WTC11 (cell line): Measurements from ENCODE around the gene PRKAG2.

Experiments used
- CREB1 ChIP-seq: sonication (generic); formaldehyde crosslinking; IDR thresholded peaks from 2 replicates; pipeline ENCODE4 v1.8.0; 2023; ENCODE audit warnings: mild to moderate bottlenecking, missing genetic modification reagents
- CREM ChIP-seq: sonication (generic); formaldehyde crosslinking; IDR thresholded peaks from 2 replicates; pipeline ENCODE4 v1.8.1; 2022; ENCODE audit warnings: mild to moderate bottlenecking, missing genetic modification reagents, moderate library complexity
- CTCF ChIP-seq: fragments of 200-600 bp; IDR thresholded peaks from 2 replicates; pipeline ENCODE4 v1.8.0; 2022; ENCODE audit warnings: antibody characterized with exemption
- ELF4 ChIP-seq: sonication (generic); formaldehyde crosslinking; IDR thresholded peaks from 2 replicates; pipeline ENCODE4 v1.8.1; 2022; ENCODE audit warnings: low read depth, mild to moderate bottlenecking, moderate library complexity, missing genetic modification reagents
- ESRRA ChIP-seq: sonication (generic); formaldehyde crosslinking; IDR thresholded peaks from 2 replicates; pipeline ENCODE4 v1.8.1; 2022; ENCODE audit warnings: mild to moderate bottlenecking, missing genetic modification reagents, borderline replicate concordance
- GABPB1 ChIP-seq: sonication (generic); formaldehyde crosslinking; IDR thresholded peaks from 2 replicates; pipeline ENCODE4 v1.8.1; 2023; ENCODE audit warnings: mild to moderate bottlenecking, missing genetic modification reagents
- JUN ChIP-seq: sonication (generic); formaldehyde crosslinking; IDR thresholded peaks from 2 replicates; pipeline ENCODE4 v1.8.0; 2023; ENCODE audit warnings: mild to moderate bottlenecking, missing genetic modification reagents
- NR2C2 ChIP-seq: sonication (generic); formaldehyde crosslinking; IDR thresholded peaks from 2 replicates; pipeline ENCODE4 v1.8.0; 2022; ENCODE audit warnings: mild to moderate bottlenecking, missing genetic modification reagents
- SP1 ChIP-seq: sonication (generic); formaldehyde crosslinking; conservative IDR thresholded peaks from 2 replicates; pipeline ENCODE4 v1.8.1; 2022; ENCODE audit warnings: missing genetic modification reagents
- TP53 ChIP-seq: sonication (generic); formaldehyde crosslinking; IDR thresholded peaks from 2 replicates; pipeline ENCODE4 v1.8.1; 2023; ENCODE audit warnings: mild to moderate bottlenecking, missing genetic modification reagents
- ZNF512 ChIP-seq: sonication (generic); formaldehyde crosslinking; IDR thresholded peaks from 2 replicates; pipeline ENCODE4 v1.8.1; 2022; ENCODE audit warnings: missing genetic modification reagents, borderline replicate concordance
- TF ChIP-seq, protein P1 (sequence below): sonication (generic); formaldehyde crosslinking; IDR thresholded peaks from 2 replicates; pipeline ENCODE4 v1.8.1; 2023; ENCODE audit warnings: mild to moderate bottlenecking, missing genetic modification reagents, moderate library complexity

DNA sequence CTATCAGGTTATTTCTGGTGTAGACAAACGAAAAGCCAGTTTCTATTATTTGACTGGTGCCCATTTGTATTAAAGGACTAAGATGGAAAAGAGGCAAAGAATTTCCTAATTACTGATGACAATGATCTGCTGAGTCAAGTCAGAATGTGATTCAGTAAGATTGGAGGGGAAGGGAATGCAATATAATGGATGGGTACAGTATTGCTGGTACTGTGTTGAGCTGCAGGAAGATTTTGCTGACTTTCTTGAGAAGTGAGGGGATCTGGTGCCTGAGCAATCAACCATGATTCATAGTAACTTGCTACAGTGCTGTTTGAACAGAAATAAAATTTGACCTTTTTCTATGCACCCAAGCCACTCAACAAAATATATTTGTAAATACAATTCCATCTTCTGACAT lies 218.1 kb downstream of the PRKAG2 start:
- TF ChIP-seq SP1 (CRISPR knock-in tag) (no peak), CTCF (no peak), CREB1 (CRISPR knock-in tag) (no peak), ZNF512 (CRISPR knock-in tag) (no peak), CREM (no peak), NR2C2 (CRISPR knock-in tag) (no peak), GABPB1 (CRISPR knock-in tag) (no peak), TP53 (no peak), ESRRA (no peak), ELF4 (no peak), JUN (CRISPR knock-in tag) (no peak)
- TF ChIP-seq, protein P1, sequence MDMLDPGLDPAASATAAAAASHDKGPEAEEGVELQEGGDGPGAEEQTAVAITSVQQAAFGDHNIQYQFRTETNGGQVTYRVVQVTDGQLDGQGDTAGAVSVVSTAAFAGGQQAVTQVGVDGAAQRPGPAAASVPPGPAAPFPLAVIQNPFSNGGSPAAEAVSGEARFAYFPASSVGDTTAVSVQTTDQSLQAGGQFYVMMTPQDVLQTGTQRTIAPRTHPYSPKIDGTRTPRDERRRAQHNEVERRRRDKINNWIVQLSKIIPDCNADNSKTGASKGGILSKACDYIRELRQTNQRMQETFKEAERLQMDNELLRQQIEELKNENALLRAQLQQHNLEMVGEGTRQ (CRISPR knock-in tag): no peak
